Epithelial cell of alveolus of lung (primary cell): ENCODE data around the gene DVL1. TPM values are rescaled to one million over a fixed set of nuclear protein-coding genes. Genes with fewer than 3 reads are reported as not detected.

Experiments used
- total RNA-seq: library from RNA; depleted of rRNA; stranded (reverse); fragments of >200 nt; gene quantifications from 2 replicates; pipeline ENCODE4 v1.2.1, GENCODE V29; 2015

DVL1 gene
- total RNA-seq: 40.4 and 50.7 TPM in 2 replicates

DNA sequence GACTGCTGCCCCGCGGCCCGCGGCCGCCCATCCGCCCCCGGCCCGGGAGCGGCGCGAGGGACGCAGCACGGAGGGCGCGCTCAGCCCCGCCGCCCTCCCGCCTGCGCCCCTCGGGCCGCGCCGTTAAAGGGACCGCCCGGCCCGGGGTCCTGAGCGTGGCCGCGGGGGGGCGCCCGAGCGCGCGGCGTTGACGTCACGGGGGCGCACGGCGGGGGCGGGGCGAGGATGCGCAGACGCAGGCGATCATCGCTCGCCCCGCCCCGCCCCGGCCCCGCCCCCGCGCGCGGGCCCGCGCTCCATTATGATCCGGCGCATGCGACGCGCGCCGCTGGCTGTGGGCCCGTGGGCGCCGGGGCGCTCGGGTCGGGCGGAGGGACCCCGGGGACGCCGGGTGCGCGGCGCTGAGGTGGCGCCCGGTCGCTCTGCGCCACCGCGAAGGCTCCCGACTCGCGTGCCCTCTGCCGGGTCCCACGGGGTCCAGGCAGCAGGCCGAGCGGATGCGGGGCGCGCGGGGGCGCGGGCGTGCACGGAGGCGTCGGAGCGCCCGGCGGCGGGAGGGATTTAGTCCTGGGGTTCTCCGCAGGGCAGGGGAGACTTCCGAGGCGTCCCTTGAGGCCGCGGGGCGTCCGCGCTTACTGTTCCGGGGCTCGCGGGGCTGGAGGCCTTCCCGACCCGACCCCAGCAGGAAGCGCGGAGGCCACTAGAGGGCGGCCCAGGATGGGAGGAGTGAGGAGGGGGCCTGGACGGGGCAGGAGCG is at the start of gene DVL1:
Gene DVL1, minus strand, starts transcription at position 163 of the 757 bp plus-strand sequence. CDS start 353 bp downstream, outside the sequence.

DNA sequence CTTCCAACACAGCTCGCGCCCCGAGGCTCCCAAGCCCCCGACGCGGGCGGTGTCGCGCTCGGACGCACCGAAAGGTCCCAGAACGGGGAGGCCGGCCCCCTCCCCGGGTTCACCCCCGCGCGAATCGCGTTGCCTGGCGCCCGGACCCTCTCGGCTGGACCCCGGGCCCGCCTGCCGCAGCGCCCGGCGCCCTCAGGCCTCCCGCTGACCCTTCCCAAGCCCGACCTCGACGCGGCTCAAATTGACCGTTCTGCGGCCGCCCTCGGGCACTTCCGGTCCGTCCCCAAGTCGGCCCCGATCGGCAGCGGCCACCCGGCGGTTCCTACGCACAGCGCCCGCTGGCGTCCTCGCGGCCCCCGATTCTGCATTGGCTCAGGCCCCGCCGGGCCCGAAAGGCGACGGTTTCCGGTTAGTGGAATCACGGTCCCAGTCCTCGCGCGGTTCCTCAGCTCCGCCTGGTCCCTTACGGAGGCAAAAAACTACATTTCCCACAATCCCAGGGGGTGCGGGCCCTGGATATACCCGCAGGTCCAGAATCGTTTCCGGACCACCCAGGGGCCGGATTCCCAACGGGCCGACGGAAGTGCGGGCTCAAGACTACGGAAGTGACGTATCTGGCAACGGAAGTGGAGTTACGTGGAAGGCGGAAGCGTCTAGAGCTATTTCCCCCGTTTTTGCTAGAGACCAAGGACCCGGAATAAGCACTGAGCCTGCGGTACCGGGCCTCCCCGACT is 25.9 kb upstream of the DVL1 start, which contains the start of gene AURKAIP1:
Gene AURKAIP1, minus strand, starts transcription at position 279 of the 734 bp plus-strand sequence. CDS start 451 bp downstream, outside the sequence.

DNA sequence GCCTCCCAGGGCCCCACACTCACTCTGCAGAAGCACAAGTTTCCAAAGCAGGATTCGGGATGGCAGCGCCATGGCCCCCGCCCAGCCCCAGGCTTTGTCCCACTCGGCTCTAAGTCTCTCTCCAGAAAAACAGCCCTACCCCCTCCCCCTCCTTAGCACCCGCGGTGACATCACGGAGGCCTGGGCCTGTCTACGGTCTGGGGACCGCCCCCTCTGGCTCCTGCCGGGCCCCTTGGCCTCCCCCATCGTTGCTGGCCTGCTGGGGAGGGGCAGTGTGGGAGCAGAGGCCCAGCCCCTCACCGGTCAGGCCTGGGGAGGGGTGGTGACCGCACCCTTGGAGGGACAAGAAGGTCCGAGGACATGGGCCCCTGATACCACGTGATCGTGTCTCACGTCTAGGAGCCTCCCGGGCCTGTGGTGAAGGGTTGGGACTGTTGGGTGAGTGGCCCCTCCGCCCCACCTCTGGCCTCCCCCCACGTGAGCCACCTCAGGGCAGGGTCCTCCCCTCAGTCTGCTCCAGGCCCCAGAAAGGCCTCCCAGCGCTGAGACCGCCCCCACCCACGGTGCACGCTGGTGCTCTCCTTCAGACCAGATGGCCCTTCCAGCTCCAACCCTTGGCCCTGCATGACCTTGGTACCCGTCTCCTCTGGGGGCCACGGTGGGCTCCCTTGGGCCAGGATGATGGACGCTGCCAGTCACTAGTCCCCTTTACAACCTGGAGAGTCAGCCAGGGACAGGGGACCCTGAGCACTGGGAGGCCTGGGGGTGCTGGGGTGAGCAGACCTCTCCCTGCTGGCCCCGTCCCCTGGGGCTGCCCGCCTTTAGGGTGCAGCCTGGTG is 9.4 kb upstream of the DVL1 start, which contains the start of gene MXRA8:
Gene MXRA8, minus strand, starts transcription at position 123 of the 839 bp plus-strand sequence. Its CDS starts 51 bp downstream, at position 72.

DNA sequence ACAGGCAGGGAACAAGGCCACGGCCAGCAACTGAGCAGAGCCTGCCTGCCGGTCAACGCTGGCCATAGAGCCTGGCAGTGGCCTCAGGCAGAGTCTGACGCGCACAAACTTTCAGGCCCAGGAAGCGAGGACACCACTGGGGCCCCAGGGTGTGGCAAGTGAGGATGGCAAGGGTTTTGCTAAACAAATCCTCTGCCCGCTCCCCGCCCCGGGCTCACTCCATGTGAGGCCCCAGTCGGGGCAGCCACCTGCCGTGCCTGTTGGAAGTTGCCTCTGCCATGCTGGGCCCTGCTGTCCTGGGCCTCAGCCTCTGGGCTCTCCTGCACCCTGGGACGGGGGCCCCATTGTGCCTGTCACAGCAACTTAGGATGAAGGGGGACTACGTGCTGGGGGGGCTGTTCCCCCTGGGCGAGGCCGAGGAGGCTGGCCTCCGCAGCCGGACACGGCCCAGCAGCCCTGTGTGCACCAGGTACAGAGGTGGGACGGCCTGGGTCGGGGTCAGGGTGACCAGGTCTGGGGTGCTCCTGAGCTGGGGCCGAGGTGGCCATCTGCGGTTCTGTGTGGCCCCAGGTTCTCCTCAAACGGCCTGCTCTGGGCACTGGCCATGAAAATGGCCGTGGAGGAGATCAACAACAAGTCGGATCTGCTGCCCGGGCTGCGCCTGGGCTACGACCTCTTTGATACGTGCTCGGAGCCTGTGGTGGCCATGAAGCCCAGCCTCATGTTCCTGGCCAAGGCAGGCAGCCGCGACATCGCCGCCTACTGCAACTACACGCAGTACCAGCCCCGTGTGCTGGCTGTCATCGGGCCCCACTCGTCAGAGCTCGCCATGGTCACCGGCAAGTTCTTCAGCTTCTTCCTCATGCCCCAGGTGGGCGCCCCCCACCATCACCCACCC is 17.9 kb downstream of the DVL1 start, which contains the start of gene TAS1R3:
Gene TAS1R3, plus strand, starts transcription at position 213 of the 898 bp plus-strand sequence. Its CDS starts 66 bp downstream, at position 279.

DNA sequence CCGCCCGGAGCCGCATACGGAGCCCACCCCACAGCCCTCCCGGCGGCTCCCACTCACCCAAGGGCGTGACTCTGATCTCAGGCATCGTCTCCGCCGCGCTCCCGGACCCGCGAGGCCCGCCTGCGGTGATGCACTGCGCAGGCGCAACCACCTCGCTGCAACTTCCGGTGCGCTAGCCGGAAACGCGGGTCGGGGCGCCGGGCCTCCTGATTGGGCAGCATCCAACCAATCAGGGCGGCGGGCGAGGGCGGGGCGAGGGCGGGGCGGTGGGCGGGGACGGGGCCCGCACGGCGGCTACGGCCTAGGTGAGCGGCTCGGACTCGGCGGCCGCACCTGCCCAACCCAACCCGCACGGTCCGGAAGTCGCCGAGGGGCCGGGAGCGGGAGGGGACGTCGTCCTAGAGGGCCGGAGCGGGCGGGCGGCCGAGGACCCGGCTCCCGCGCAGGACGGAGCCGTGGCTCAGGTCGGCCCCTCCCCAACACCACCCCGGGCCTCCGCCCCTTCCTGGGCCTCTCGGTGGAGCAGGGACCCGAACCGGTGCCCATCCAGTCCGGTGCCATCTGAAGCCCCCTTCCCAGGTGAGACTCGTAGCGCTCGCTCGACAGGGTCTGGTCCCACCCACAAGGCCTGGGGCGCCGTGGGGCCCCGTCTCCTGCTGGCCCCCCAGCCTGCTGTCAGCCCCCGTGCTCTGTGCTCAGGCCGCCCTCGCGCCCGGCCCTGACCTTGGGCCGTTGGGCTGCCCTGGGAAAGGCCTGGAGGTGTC is 24.5 kb downstream of the DVL1 start, which contains the start of the genes CPTP and INTS11:
Gene CPTP, plus strand, starts transcription at position 279 of the 764 bp plus-strand sequence. CDS start 2,109 bp downstream, outside the sequence.
Gene INTS11, minus strand, starts transcription at position 137 of the 764 bp plus-strand sequence. Its CDS starts 52 bp downstream, at position 85.

DNA sequence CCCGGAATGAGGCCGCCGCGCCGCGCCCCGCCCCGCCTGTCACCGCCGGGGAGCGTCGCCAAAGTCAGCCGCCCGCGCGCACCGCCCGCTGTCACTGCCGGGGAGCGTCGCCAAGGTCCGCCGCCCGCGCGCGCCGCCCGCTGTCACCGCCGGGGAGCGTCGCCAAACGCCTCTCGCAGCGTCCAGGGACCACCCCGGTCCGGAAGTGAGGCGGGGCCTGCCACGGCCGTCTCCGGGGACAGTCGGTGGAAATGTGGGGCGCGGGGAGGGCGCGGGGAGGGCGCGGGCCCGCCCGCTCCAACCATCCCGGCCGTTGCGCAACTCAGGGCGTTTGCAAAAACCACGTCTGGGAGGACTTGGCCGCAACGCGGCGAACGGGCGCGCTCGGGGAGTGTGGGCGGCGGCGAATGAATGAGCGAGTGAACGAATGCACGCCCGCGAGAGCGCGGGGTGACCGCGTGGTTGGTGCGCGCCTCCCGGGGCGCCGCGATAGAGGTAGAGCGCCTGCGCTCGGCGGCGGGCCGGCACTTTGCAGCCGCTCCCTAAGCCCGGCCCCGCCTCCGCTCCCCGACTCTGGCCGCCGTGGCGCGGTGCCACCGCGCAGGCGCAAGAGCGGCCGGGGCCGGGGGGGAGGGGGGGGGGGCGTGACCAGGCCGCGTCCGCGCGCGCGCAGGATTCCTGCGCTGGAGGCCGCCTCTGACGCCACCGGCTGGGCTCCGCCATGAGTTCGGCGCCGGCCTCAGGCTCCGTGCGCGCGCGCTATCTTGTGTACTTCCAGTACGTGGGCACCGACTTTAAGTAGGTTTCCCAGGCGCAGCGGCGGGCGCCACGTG is 41.1 kb downstream of the DVL1 start, which contains the start of the genes ACAP3 and PUSL1:
Gene ACAP3, minus strand, starts transcription at position 8 of the 833 bp plus-strand sequence. CDS start 115 bp downstream, outside the sequence.
Gene PUSL1, plus strand, starts transcription at position 675 of the 833 bp plus-strand sequence. Its CDS starts 47 bp downstream, at position 722.

Other genes with a start within 250 kb of the DVL1 start
- 14.1 and 14.8 TPM in 2 replicates for gene C1orf159, start 233.3 kb downstream of the DVL1 start, total RNA-seq
- not detected in 2 replicates for gene TTLL10, start 175.5 kb downstream of the DVL1 start, total RNA-seq
- gene TNFRSF18, start 142.8 kb downstream of the DVL1 start, total RNA-seq: 0.08 and 2.1 TPM in 2 replicates
- 2.3 TPM in 1 of 2 replicates, not detected in the other for gene TNFRSF4, start 135.3 kb downstream of the DVL1 start, total RNA-seq
- 198 and 213 TPM in 2 replicates for gene SDF4, start 117.4 kb downstream of the DVL1 start, total RNA-seq
- gene B3GALT6, start 117.2 kb downstream of the DVL1 start, total RNA-seq: 31.2 and 33.3 TPM in 2 replicates
- 0.88 and 1.0 TPM in 2 replicates for gene C1QTNF12, start 102.7 kb downstream of the DVL1 start, total RNA-seq
- gene UBE2J2, start 75.6 kb downstream of the DVL1 start, total RNA-seq: 54.6 and 59.0 TPM in 2 replicates
- 0.13 and 1.9 TPM in 2 replicates for gene SCNN1D, start 69.0 kb downstream of the DVL1 start, total RNA-seq
- gene ACAP3, start 41.5 kb downstream of the DVL1 start, total RNA-seq: 18.0 and 42.2 TPM in 2 replicates
- 22.8 and 29.1 TPM in 2 replicates for gene PUSL1, start 40.8 kb downstream of the DVL1 start, total RNA-seq
- 66.5 and 80.2 TPM in 2 replicates for gene INTS11, start 24.8 kb downstream of the DVL1 start, total RNA-seq
- gene CPTP, start 24.6 kb downstream of the DVL1 start, total RNA-seq: 19.5 and 24.6 TPM in 2 replicates
- gene TAS1R3, start 18.1 kb downstream of the DVL1 start, total RNA-seq: under 0.01 and 0.26 TPM in 2 replicates
- 281 and 666 TPM in 2 replicates for gene MXRA8, start 9.1 kb upstream of the DVL1 start, total RNA-seq
- 119 and 199 TPM in 2 replicates for gene AURKAIP1, start 25.8 kb upstream of the DVL1 start, total RNA-seq
- gene CCNL2, start 49.9 kb upstream of the DVL1 start, total RNA-seq: 28.2 and 115 TPM in 2 replicates
- gene MRPL20, start 57.9 kb upstream of the DVL1 start, total RNA-seq: 120 and 138 TPM in 2 replicates
- 3.1 and 4.1 TPM in 2 replicates for gene ANKRD65, start 71.9 kb upstream of the DVL1 start, total RNA-seq
- 30.5 and 35.1 TPM in 2 replicates for gene VWA1, start 86.3 kb upstream of the DVL1 start, total RNA-seq
- gene ATAD3C, start 100.3 kb upstream of the DVL1 start, total RNA-seq: 0.13 TPM in 1 of 2 replicates, not detected in the other
- 11.4 and 20.0 TPM in 2 replicates for gene ATAD3B, start 122.3 kb upstream of the DVL1 start, total RNA-seq
- 15.3 and 45.6 TPM in 2 replicates for gene ATAD3A, start 162.7 kb upstream of the DVL1 start, total RNA-seq
- 4.4 and 10.3 TPM in 2 replicates for gene TMEM240, start 191.2 kb upstream of the DVL1 start, total RNA-seq
- gene SSU72, start 225.4 kb upstream of the DVL1 start, total RNA-seq: 107 and 127 TPM in 2 replicates